ENCODE results near the gene KRTAP9-4. TPM values are rescaled to one million over a fixed set of nuclear protein-coding genes. Genes with fewer than 3 reads are reported as not detected.

Gene KRTAP9-4
- total and polyA plus RNA-seq, 12 donors = not detected

DNA sequence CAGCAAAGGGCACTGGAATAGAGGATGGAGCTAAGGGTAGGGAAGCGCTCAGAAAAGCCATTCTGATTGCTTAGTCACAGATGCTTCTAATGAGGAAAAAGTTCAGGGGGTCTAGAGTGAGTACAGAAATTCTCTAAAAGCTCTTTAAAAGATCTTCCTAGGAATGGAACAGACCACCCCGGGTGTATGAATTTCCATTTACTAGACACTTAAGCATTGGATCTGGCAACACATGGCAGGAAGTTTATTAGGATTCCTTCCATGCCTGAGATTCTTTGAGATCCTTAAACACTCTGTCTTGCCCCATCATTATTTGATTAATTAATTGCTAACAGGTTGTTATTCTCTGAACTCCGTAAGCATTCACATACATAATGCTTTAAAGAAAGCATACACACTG, 34.6 kb downstream of the KRTAP9-4 start:
- peaks cover 0 to 4% (median 0%) of the 10 kb centered on the region in 11 donors for H3K9me3 ChIP-seq
- no peak overlapping the region for H3K27ac ChIP-seq
- ATAC-seq (no peak), DNase-seq (no peak)
- H3K4me3 ChIP-seq = no peak overlapping the region
- no peaks in the 10 kb centered on the region for H3K36me3 ChIP-seq
- peaks cover 0 to 43% (median 5%) of the 10 kb centered on the region in 7 donors for H3K27me3 ChIP-seq
- TF ChIP-seq, protein P1, sequence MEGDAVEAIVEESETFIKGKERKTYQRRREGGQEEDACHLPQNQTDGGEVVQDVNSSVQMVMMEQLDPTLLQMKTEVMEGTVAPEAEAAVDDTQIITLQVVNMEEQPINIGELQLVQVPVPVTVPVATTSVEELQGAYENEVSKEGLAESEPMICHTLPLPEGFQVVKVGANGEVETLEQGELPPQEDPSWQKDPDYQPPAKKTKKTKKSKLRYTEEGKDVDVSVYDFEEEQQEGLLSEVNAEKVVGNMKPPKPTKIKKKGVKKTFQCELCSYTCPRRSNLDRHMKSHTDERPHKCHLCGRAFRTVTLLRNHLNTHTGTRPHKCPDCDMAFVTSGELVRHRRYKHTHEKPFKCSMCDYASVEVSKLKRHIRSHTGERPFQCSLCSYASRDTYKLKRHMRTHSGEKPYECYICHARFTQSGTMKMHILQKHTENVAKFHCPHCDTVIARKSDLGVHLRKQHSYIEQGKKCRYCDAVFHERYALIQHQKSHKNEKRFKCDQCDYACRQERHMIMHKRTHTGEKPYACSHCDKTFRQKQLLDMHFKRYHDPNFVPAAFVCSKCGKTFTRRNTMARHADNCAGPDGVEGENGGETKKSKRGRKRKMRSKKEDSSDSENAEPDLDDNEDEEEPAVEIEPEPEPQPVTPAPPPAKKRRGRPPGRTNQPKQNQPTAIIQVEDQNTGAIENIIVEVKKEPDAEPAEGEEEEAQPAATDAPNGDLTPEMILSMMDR (IDR thresholded peaks at IDR 0.05) = no peak
- WGBS, 2 donors = 54 to 55% methylated on average over 3 of the region's 3 CpGs
- H3K4me1 ChIP-seq = no peaks in the 10 kb centered on the region
- intact Hi-C loops (cut with DNase I) = no loop called here

DNA sequence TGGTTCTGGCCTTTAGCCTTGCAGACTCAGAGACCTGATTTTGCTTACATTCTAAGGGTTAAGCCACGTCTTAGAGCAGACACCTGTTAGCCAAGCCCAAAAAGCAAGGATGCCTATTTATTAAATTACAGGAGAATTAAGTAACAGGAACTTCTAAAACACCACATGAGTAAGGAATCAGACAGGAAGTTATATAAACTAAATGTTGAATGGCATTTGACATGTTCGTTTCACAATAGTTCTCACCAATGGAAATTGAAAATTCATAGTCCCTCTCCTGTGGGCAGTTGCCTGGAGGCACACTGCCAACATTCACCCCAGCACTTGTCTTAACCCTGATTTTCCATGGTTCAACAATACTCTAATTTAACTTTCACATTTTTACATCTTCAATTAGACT, 35.1 kb downstream of the KRTAP9-4 start:
- H3K4me3 ChIP-seq = no peak overlapping the region
- intact Hi-C loops (cut with DNase I) = no loop called here
- DNase-seq (no peak), ATAC-seq (no peak)
- 37 to 47% methylated on average over 2 of the region's 2 CpGs for WGBS, 2 donors
- H3K27ac ChIP-seq = no peak overlapping the region
- no peaks in the 10 kb centered on the region for H3K36me3 ChIP-seq
- peaks cover 0 to 4% (median 0%) of the 10 kb centered on the region in 11 donors for H3K9me3 ChIP-seq
- H3K4me1 ChIP-seq = no peaks in the 10 kb centered on the region
- H3K27me3 ChIP-seq = peaks cover 0 to 44% (median 5%) of the 10 kb centered on the region in 7 donors
- TF ChIP-seq, protein P1 (IDR thresholded peaks at IDR 0.05) = no peak

DNA sequence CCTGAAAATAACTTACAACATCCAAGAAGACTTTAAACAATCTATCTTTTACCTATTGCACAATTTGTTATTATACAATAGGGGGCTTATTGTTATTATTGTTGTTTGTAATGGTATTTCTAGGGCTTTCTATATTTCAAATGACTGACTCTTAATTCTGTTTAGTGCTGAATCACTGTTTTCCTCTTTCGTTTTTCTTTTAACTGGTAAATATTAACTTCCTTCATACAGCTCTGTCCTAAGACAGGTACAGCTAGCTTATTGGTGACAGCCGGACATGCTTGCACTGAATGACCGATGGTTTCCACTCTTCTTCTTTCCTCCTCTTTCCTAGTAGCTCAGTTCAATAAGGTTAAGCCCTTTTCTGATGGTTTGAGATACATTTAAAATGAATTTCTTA, 37.6 kb downstream of the KRTAP9-4 start:
- no peak overlapping the region for H3K27ac ChIP-seq
- DNase-seq = no peak
- H3K4me1 ChIP-seq = no peaks in the 10 kb centered on the region
- TF ChIP-seq, protein P1 (IDR thresholded peaks at IDR 0.05) = no peak
- ATAC-seq = no peak
- no peak overlapping the region for H3K4me3 ChIP-seq
- H3K27me3 ChIP-seq = peaks cover 0 to 54% (median 14%) of the 10 kb centered on the region in 7 donors
- intact Hi-C loops (cut with DNase I) = no loop called here
- H3K36me3 ChIP-seq = no peaks in the 10 kb centered on the region
- H3K9me3 ChIP-seq = no peaks in the 10 kb centered on the region
- WGBS, 2 donors = 79 to 87% methylated on average over 3 of the region's 3 CpGs

DNA sequence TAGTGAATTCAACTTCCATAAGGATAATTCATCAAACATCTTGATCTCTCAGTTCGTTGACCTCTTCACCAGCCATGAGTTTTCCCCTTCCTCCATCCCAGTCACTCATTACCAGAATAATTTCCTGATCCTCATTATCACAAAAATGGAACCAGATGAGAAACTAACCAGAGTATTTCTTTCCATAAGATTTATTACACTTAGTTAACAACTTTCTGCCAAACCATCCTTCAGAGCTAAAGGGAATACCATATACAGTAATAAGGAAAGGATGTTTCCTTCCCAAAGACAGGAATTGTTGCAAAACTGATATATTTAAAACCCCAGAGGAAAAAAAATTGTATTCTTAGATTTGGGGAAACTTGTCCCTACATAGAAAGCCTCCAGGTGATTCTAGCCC, 44.5 kb downstream of the KRTAP9-4 start:
- no peak overlapping the region for H3K27ac ChIP-seq
- intact Hi-C loops (cut with DNase I) = loop anchor here in 1 of 10 donors (10.0 kb wide), 1 partner anchor 349 kb away; no protein-coding TSS in a partner anchor
- DNase-seq (no peak), ATAC-seq (no peak)
- TF ChIP-seq, protein P1 (IDR thresholded peaks at IDR 0.05) = no peak
- no peaks in the 10 kb centered on the region for H3K4me1 ChIP-seq
- H3K9me3 ChIP-seq = no peaks in the 10 kb centered on the region
- no peak overlapping the region for H3K4me3 ChIP-seq
- 76 to 80% methylated on average over 1 of the region's 1 CpG for WGBS, 2 donors
- H3K27me3 ChIP-seq = peaks cover 0 to 24% (median 11%) of the 10 kb centered on the region in 7 donors
- H3K36me3 ChIP-seq = no peaks in the 10 kb centered on the region
